ENCODE results near the gene ATXN7L1. TPM values are rescaled to one million over a fixed set of nuclear protein-coding genes. Genes with fewer than 3 reads are reported as not detected.

Gene ATXN7L1
- total RNA-seq, 1 experiment from 2014 or later = 38.5 TPM

- no peak overlapping the region for H3K4me3 Mint-ChIP-seq
- no peaks in the 10 kb centered on the region for H3K27me3 Mint-ChIP-seq (ENCODE audit: low read depth)
- ChIA-PET POLR2A (interaction anchor here (0.5 kb wide), 2 partner anchors 10 to 29 kb away, joined by 4 read pairs; no protein-coding TSS in a partner anchor), CTCF (interaction anchor here (0.6 to 5.0 kb wide), 26 partner anchors 9 to 393 kb away, joined by 3 to 24 read pairs (median 5); no protein-coding TSS in a partner anchor)
- H3K9me3 Mint-ChIP-seq = no peaks in the 10 kb centered on the region
- H3K27ac Mint-ChIP-seq = peak overlapping the region; percentile 30
- H3K4me1 Mint-ChIP-seq = peaks cover 47% of the 10 kb centered on the region
- DNase-seq (ENCODE audit: low spot score) = no peak
- H3K36me3 Mint-ChIP-seq = peaks cover 2% of the 10 kb centered on the region; the same call in 1 of the 2 replicates
- ATAC-seq = no peak
- TF ChIP-seq TP53 (CRISPR knock-in tag; IDR thresholded peaks at IDR 0.05) = no peak
- TF ChIP-seq USF2 (CRISPR knock-in tag; IDR thresholded peaks at IDR 0.05) = no peak
- TF ChIP-seq AR (CRISPR knock-in tag; IDR thresholded peaks at IDR 0.05) = no peak
- no peak for TF ChIP-seq ATF3 (CRISPR knock-in tag; conservative IDR thresholded peaks at IDR 0.05)
- TF ChIP-seq E2F4 (CRISPR knock-in tag; IDR thresholded peaks at IDR 0.05; ENCODE audit: borderline replicate concordance, low read depth) = no peak
- TF ChIP-seq E2F5 (CRISPR knock-in tag; IDR thresholded peaks at IDR 0.05) = no peak
- TF ChIP-seq PRDM15 (CRISPR knock-in tag; IDR thresholded peaks at IDR 0.05) = no peak
- TF ChIP-seq OVOL2 (CRISPR knock-in tag; IDR thresholded peaks at IDR 0.05; ENCODE audit: borderline replicate concordance) = no peak
- TF ChIP-seq ZBTB43 (CRISPR knock-in tag; IDR thresholded peaks at IDR 0.05) = no peak
- TF ChIP-seq NR3C1 (CRISPR knock-in tag; conservative IDR thresholded peaks at IDR 0.05; ENCODE audit: low read depth) = no peak
- no peak for TF ChIP-seq CREM (CRISPR knock-in tag; IDR thresholded peaks at IDR 0.05)
- no peak for TF ChIP-seq EMX1 (CRISPR knock-in tag; IDR thresholded peaks at IDR 0.05)
- TF ChIP-seq STAT6 (CRISPR knock-in tag; conservative IDR thresholded peaks at IDR 0.05; ENCODE audit: low read depth) = no peak
- TF ChIP-seq ESRRA (CRISPR knock-in tag; IDR thresholded peaks at IDR 0.05; ENCODE audit: borderline replicate concordance) = no peak
- TF ChIP-seq E2F1 (CRISPR knock-in tag; IDR thresholded peaks at IDR 0.05) = no peak
- TF ChIP-seq ZBTB21 (CRISPR knock-in tag; IDR thresholded peaks at IDR 0.05; ENCODE audit: borderline replicate concordance) = no peak
- TF ChIP-seq ZMAT4 (CRISPR knock-in tag; IDR thresholded peaks at IDR 0.05) = no peak
Measured at GRCh38 chr7:105760551-105761447, 115.6 kb downstream of the ATXN7L1 start.
